ENCODE data around the gene VAMP2.

Gene VAMP2

DNA sequence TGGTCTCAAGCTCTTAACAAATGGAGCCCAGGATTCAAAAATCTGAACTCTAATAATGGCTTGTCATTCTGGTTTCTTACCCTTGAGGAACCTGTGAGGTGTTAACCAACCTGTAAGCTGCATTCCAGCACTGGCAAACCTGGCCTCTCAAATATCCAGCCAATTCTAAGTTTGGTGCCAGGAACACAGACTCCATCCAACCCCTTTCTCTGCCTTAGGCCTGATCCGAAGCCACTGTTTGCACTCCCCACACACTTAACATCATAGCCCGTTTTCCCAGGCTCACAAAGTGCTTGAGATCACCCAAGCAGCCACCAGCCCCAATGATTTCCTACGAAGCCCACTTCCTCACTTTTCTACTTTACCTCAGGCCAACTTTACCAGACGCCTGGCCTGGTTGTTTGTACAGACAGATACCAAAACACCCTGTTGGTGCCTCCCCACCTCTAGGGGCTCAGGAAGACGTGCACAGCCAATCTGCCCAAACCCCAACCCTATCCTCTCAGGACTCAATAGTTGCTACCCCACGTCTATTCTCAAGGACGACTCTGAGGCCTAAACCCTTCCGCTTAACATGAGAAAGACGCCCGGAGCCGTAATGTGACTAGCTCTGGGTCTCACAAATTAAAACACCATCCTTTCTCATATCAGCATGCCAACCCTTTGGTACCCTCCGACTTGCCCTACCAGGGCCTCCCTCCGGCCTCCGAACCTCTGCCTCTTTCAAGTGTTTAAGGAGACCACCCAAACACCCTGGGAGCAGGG, 7.3 kb downstream of the VAMP2 start:
- TF ChIP-seq ZNF274 (IDR thresholded peaks at IDR 0.05; ENCODE audit: low read depth, low read length) = no peak
- peak overlapping the region; percentile 77 for H3K4me3 ChIP-seq (ENCODE audit: low read length)

DNA sequence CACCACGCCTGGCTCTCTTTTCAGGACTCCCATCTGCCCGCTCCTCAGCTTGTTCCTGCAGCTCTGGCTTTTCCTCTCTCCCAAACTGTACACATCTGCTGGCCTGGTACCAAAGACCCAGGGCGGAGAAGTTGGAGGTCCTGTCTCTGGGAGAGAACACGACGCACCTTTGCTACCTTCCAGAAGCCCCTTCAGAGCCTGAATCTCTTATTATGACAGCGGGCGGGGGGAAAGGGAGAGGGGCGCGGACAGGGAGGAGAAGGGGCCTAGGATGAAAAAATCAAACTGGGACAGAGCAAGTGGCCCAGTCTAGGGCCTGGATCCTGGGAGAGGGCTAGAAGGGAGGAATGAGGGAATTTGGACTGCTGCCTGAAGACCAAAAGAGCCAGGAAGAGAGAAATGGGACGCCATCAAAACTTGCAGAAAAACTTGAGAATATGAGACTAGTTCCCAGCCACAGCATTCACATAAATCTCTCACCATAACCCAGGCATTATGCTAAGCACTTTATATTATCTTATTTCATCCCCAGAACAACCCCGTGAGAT, 8.1 kb downstream of the VAMP2 start:
- no peak for TF ChIP-seq ZNF274 (IDR thresholded peaks at IDR 0.05; ENCODE audit: low read depth, low read length)
- H3K4me3 ChIP-seq (ENCODE audit: low read length) = no peak overlapping the region

DNA sequence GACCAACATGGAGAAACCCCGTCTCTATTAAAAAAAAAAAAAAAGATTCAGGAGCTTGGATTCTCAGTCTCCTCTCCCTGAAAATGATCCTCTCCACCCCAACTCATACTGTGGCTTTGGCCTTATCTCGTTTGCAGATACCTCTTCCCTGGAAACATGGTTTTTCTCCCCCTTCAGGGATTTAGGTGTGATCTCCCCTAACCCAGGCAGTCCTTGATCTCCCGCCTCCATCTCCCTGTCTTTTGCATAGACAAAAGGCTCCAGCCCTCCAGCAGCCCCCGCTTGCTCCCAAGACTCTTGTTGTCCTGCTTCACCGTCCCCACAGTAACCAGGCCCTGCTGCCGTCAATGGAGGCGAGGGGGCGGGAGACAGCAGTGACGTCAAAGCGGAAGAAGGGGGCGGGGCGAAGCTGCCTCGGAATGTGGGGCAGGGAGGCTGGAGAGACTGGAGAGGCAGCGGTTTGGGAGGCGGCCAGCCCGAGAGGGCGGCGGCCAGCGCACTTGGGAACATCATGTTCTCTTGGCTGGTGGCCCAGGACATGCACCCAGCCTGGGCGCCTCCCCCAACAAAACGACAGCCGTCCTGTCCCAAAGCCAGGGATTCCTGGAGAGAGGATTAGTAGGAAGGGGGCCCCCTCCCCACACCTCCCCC, 8.7 kb downstream of the VAMP2 start:
- TF ChIP-seq ZNF274 (IDR thresholded peaks at IDR 0.05; ENCODE audit: low read depth, low read length) = no peak
- no peak overlapping the region; the same call in 1 of the 2 replicates for H3K4me3 ChIP-seq (ENCODE audit: low read length)

DNA sequence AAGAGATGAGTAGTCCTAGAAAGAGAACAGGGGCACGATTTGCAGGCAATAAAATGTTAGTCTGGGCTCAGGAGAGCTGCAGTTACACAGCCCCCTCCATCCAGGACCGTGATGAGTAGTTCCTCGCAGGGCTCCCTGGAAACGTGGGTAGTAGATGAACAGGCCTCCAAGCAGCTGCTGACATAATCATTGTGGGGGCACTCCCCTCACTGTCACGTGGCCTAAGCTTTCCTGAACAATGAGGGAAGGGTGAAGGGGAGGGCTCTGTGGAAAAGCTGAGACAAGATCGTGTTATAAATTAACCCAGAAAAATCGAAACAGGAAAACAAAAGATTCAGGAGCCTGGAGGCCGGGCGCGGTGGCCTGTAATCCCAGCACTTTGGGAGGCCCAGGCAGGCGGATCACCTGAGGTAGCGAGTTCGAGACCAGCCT, 9.2 kb downstream of the VAMP2 start:
- no peak overlapping the region; the same call in 1 of the 2 replicates for H3K4me3 ChIP-seq (ENCODE audit: low read length)

DNA sequence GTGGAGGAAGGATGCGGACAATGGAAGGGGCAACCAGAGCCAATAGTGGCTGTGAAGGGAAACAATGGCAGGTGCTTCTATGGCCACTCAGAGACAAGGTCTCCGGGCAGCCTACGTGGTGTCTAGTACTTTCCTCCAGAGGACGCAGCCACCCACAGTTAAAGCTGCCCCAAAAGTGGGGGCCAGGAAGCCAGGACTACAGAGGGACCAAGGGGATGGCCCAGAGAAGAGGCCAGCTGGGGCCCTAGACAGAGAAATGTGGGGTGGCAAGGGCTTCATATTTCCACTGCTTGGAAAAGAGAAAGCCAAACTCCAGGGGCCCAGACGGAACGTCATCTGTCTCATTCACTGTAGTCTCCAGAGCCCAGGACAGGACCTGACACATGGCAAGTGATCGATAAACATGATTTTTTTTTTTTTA, 9.7 kb downstream of the VAMP2 start:
- H3K4me3 ChIP-seq (ENCODE audit: low read length) = no peak overlapping the region

More for the DNA sequence above, 9.2 kb downstream of the VAMP2 start:
- no peak for TF ChIP-seq ZNF274 (IDR thresholded peaks at IDR 0.05; ENCODE audit: low read depth, low read length)

DNA sequence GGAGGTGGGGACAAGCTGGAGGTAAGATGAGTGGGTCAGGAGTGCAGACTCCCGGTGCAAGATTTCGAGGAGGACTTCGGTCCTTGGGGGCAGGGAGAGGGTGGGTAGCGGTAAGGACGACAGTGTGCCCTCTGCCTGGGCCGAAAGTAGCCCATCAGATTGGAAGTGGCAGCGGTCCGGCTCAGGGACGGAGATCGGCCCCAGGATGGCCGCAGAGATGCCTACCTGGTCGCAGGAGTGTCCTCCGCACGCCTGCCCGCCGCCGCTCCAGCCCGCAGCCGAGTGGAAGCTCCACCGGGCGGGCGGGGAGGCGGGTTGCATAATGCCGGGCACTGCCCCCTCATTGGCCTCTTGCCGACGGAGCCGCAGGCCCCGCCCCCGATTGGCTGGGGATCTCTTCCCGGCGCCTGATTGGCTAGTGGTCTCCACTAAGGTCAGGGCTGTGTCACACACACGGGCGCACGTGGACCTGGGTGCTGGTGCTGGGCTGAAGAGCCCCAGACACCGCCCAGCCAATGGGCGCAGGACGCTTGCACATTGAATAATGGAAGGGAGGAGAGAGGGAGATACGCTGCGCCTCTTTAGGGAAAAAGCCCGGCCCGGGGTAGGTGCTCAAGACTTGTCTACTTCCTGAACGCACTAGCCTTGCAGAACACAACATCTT, 10.5 kb downstream of the VAMP2 start, which contains the start of gene PER1:
Gene PER1 (minus strand): TSS at position 293 of the 664 bp plus-strand sequence. CDS start 1,698 bp downstream, outside the sequence.
- peak within 1 kb of the TSS; percentile 73 for H3K4me3 ChIP-seq (ENCODE audit: low read length)
- no peak for TF ChIP-seq ZNF274 (IDR thresholded peaks at IDR 0.05; ENCODE audit: low read depth, low read length)

More for the DNA sequence above, 9.7 kb downstream of the VAMP2 start:
- no peak for TF ChIP-seq ZNF274 (IDR thresholded peaks at IDR 0.05; ENCODE audit: low read depth, low read length)

DNA sequence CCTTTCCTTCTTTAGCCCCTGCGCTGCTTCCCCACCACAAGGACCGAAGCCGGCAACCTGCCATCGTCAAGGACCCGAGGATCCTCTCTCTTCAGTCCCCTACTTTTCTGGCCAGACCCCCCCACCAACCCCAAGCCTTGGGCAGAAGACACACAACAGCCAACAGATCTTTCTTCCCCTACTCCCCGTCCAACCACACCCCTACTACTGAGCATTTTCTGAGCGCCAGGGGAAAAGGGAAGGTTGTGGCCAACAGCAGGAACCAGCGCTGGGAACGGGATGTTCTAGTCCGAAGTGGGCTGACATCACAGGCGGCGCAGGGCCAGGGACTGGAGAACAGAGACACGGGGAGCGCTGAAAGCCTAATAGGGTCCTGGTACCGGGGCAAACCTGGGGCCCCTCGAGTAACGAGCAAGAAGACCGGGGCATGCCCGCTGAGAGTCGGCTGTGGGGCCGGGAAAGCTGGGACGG, 11.1 kb downstream of the VAMP2 start:
- peak overlapping the region; percentile 73 for H3K4me3 ChIP-seq (ENCODE audit: low read length)
- TF ChIP-seq ZNF274 (IDR thresholded peaks at IDR 0.05; ENCODE audit: low read depth, low read length) = no peak

DNA sequence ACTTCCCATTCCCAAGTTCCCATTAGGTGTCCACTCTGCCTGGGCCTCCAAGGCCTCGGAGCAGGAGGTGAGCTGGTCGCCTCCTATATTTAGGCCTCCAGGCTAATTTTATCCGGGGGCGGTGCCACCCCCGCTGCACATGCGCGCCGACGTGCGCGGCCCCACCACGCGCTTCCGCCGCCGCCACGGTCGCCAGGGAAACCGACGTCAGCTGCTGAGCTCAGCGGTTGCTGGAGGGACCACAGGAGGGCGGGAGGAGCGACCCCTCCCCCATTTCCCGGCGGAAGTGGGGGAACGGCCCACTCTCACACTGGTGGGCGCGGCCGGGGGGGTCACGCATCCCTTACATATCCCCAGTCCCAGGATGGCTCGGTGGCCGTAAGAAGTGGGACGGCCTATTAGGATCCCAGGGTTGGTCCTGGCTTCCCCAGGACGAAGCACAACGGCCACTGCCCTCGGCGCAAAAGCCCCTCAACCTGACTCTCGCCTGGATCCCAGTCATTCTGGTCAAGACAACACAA, 11.6 kb downstream of the VAMP2 start:
- peak overlapping the region; percentile 73; the same call in 1 of the 2 replicates for H3K4me3 ChIP-seq (ENCODE audit: low read length)
- no peak for TF ChIP-seq ZNF274 (IDR thresholded peaks at IDR 0.05; ENCODE audit: low read depth, low read length)

DNA sequence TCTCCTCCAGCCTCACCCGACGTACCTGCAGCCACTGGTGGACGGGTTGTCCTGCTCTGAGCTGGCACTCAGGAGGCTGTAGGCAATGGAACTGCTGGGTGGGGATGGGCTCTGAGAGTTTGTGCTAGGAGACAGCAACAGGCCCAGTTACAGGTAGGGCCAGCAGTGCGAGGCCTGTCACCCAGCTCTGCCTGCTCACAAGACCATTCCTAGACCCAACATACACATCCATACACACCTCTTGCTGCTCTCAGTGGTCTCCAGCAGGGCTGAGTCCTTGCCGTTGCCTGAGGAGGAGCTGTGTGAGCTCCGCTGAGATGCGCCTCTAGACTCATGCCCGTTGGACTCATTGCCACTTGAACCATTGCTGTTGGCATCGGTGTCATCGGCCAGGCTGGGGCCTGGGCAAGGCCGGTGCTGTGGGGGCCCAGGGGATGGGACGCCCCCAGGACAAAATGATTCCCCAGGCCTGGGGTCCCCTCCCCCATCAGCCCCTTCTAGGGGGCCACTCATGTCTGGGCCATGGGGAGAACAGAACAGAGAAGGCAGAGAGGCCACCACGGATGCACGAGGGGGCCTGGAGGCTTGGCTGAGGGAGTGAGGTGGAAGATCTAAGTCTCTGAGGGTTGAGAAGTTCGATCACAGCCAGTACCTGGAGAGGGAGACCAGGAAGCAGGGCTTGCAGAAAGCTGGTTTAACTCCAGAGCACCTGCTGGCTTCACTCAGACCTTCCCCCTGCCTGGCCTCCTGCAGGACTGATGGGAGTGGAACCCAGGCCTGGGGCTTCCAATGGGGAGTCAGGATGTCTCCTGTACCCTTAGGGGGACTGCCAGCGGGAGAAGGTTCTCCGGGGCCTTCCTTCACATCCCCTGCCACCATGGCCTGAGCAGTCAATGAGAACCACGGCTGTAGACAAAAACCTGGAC, 12.3 kb downstream of the VAMP2 start:
- H3K4me3 ChIP-seq (ENCODE audit: low read length) = peak overlapping the region; percentile 39; the same call in 1 of the 2 replicates
- TF ChIP-seq ZNF274 (IDR thresholded peaks at IDR 0.05; ENCODE audit: low read depth, low read length) = no peak

DNA sequence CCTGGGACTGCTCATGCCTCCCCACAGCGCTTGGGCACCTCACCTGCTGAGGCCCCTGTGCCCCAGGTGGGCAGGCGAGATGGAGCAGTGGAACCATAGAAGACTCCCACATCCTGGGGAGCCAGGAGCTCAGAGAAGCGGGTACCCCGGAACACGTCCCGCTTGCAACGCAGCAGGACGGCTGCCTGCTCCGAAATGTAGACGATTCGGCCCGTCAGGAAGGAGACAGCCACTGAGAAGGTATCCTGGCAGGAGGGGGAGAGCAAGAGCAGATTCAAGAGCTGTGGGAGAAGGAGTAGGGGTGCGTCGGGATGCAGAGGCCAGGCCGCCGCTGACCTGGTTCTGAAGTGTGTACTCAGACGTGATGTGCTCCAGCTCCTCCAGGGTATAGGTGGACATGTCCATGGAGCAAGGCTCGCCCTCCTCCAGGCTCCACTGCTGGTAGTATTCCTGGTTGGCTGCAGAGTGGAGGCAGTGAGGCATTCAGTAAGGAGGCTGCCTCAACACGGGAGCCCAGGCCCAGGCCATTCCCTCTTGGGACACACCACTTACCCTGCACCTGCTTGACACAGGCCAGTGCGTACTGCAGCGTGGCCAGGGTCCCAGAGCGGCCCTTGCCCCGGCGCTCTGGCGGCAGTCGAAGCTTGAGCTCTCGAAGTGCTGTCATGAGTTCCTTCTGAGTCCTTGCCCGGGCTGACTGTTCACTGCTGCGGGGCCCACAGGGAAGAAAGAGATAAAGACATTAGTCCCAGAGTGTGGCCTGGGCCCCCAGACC, 13.1 kb downstream of the VAMP2 start:
- no peak for TF ChIP-seq ZNF274 (IDR thresholded peaks at IDR 0.05; ENCODE audit: low read depth, low read length)
- no peak overlapping the region for H3K4me3 ChIP-seq (ENCODE audit: low read length)

DNA sequence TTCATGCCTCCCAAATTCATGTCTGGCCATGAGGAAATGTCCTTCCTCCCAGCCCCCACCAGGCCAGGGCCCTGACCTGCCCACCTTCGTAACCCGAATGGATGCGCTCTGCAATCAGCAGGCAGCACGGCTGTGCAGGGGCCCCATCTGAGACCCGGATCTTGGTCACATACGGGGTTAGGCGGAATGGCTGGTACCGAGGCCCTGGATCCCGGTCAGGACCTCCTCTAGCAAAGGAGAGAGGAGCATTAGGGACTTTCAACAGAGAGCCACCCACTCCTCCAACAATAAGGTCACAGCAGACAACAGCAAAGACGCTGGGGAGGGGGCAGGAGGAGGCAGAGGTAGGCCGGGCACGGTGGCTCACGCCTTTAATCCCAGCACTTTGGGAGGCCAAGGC, 14.2 kb downstream of the VAMP2 start:
- TF ChIP-seq ZNF274 (IDR thresholded peaks at IDR 0.05; ENCODE audit: low read depth, low read length) = no peak
- no peak overlapping the region for H3K4me3 ChIP-seq (ENCODE audit: low read length)

DNA sequence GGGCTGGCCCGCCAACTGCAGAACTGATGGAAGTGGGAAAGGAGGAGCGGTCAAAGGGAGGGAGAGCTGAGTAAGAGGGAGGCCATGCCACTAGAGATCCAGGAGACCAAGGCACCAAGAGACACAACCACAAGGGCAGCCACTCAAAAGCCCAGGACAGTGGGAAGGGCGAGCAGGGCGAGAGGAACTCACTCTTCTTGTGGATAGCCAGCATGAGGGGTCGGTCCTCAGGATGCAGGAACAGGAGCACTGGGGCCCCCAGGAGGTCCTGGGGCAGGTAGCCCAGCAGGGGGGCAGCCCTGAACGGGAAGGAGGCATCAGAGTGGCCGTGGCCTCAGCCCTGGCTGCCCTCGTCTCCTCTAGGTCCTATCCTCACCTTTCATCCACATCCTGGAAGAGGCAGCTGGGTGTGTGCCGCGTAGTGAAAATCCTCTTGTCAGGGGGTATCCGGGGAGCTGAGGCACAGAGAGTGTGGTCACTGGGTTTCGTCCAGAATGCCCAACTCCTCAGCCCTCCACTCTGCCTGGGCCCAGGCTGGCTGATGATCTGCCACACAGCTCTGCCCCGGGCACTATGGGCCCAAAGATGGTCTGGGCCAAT, 14.8 kb downstream of the VAMP2 start:
- no peak for TF ChIP-seq ZNF274 (IDR thresholded peaks at IDR 0.05; ENCODE audit: low read depth, low read length)
- no peak overlapping the region for H3K4me3 ChIP-seq (ENCODE audit: low read length)

Measured in GM08714 (cell line).